ENCODE measurements around the gene AP1G2. TPM values are rescaled to one million over a fixed set of nuclear protein-coding genes. Genes with fewer than 3 reads are reported as not detected.
"Not testable (repeated sequence)": the region's sequence is repeated elsewhere in the genome, so short reads cannot be mapped to it uniquely, and the experiment has no call there.

The AP1G2 gene
- total RNA-seq (2014; rRNA removed; shearing (Covaris generic)), result 7.5 and 7.8 TPM in 2 replicates

GRCh38 chr14:23567186-23568020, at the start of gene AP1G2:
TSS of gene AP1G2 (minus strand) at chr14:23567791. CDS start at chr14:23567314, 477 bp downstream.
- peak; percentile 64 for DNase-seq (ENCODE audit: low read depth)

GRCh38 chr14:23615856-23616255, 48.3 kb upstream of the AP1G2 start:
- DNase-seq (ENCODE audit: low read depth), result no peak

GRCh38 chr14:23614395-23614828, 46.8 kb upstream of the AP1G2 start:
- DNase-seq (ENCODE audit: low read depth), result no peak

GRCh38 chr14:23613242-23614070, 45.9 kb upstream of the AP1G2 start:
- no peak for DNase-seq (ENCODE audit: low read depth)

- DNase-seq (ENCODE audit: low read depth), result no peak
These were observed 45.2 kb upstream of the AP1G2 start for GRCh38 chr14:23612802-23613201.

GRCh38 chr14:23612354-23612732, 44.8 kb upstream of the AP1G2 start:
- DNase-seq (ENCODE audit: low read depth), result no peak

- DNase-seq (ENCODE audit: low read depth), result no peak
These were observed 43.3 kb upstream of the AP1G2 start for GRCh38 chr14:23610815-23611289.

- no peak for DNase-seq (ENCODE audit: low read depth)
These were observed 42.7 kb upstream of the AP1G2 start for GRCh38 chr14:23610090-23610814.

GRCh38 chr14:23609411-23610089, 42.0 kb upstream of the AP1G2 start:
- DNase-seq (ENCODE audit: low read depth), result not testable (repeated sequence)

GRCh38 chr14:23609001-23609400, 41.4 kb upstream of the AP1G2 start:
- no peak for DNase-seq (ENCODE audit: low read depth)

- DNase-seq (ENCODE audit: low read depth), result no peak
These were observed 40.9 kb upstream of the AP1G2 start for GRCh38 chr14:23608454-23608853.

- peak; percentile 31 for DNase-seq (ENCODE audit: low read depth)
These were observed 38.5 kb upstream of the AP1G2 start for GRCh38 chr14:23605931-23606585.

- no peak for DNase-seq (ENCODE audit: low read depth)
These were observed 37.1 kb upstream of the AP1G2 start for GRCh38 chr14:23604675-23605170.

- DNase-seq (ENCODE audit: low read depth), result no peak
These were observed 36.6 kb upstream of the AP1G2 start for GRCh38 chr14:23604148-23604547.

- no peak for DNase-seq (ENCODE audit: low read depth)
These were observed 35.5 kb upstream of the AP1G2 start for GRCh38 chr14:23603103-23603502.

- DNase-seq (ENCODE audit: low read depth), result peak; percentile 14
These were observed 34.8 kb upstream of the AP1G2 start for GRCh38 chr14:23602181-23603095.

GRCh38 chr14:23601845-23602180, 34.2 kb upstream of the AP1G2 start:
- peak; percentile 24 for DNase-seq (ENCODE audit: low read depth)

GRCh38 chr14:23601424-23601823, 33.8 kb upstream of the AP1G2 start:
- no peak for DNase-seq (ENCODE audit: low read depth)

GRCh38 chr14:23600806-23601205, 33.2 kb upstream of the AP1G2 start:
- no peak for DNase-seq (ENCODE audit: low read depth)

- DNase-seq (ENCODE audit: low read depth), result no peak
These were observed 32.7 kb upstream of the AP1G2 start for GRCh38 chr14:23600322-23600707.

Data from RPMI7951 (cell line).